ENCODE measurements around the gene FARS2.

FARS2 gene

DNA sequence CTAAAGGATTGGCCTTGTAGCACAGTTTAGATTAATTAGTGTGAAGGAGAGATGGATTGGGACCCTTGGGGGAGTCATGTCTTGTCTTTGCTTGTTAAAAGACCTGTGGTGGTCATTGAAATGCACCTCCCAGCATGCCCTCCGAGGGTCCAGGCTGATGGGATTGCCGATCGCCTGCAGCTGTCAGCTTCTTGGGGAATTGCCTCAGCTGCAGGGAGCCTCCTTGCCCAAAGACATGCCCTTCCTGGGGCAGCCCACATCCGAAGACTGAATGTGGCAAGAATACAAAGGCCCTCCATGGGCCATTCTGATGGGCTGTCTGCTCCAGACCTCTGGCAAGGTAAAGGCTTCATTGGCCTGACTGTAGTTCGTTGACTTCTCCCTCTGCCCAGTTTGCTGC is 150.7 kb downstream of the FARS2 start:
- no peak for DNase-seq (ENCODE audit: extremely low read depth, insufficient read length)
- H3K36me3 ChIP-seq (ENCODE audit: control insufficient read depth, insufficient read depth, low read length), result no peaks in the 10 kb centered on the region; the same call in 1 of the 2 replicates
- TF ChIP-seq, protein P1, sequence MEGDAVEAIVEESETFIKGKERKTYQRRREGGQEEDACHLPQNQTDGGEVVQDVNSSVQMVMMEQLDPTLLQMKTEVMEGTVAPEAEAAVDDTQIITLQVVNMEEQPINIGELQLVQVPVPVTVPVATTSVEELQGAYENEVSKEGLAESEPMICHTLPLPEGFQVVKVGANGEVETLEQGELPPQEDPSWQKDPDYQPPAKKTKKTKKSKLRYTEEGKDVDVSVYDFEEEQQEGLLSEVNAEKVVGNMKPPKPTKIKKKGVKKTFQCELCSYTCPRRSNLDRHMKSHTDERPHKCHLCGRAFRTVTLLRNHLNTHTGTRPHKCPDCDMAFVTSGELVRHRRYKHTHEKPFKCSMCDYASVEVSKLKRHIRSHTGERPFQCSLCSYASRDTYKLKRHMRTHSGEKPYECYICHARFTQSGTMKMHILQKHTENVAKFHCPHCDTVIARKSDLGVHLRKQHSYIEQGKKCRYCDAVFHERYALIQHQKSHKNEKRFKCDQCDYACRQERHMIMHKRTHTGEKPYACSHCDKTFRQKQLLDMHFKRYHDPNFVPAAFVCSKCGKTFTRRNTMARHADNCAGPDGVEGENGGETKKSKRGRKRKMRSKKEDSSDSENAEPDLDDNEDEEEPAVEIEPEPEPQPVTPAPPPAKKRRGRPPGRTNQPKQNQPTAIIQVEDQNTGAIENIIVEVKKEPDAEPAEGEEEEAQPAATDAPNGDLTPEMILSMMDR (IDR thresholded peaks at IDR 0.05; ENCODE audit: insufficient read depth, low read length, poor library complexity, severe bottlenecking), result no peak
- no peaks in the 10 kb centered on the region for H3K27me3 ChIP-seq (replicated peaks; ENCODE audit: control insufficient read depth, insufficient read depth, low read length)
- H3K4me3 ChIP-seq (replicated peaks; ENCODE audit: low read depth, low read length), result no peak overlapping the region

DNA sequence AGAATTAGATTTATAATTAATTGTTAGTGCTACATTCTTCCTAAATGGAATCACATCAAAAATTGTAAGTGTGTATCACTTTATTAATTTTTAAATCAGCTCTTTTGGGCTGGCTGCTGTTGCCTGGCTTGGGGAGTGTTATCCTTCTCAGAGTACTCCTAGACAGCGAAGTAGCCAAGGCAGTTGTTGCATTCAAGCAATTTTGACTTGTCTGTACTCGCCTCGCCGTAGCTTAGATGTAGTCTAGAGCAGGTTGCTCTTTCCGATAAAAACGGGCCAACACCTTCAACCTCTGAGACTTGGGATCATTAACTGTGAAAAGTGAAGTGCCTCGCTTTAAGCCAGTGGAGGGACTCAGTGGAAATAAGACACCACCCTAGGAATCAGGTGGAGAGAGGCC is 151.3 kb downstream of the FARS2 start:
- H3K36me3 ChIP-seq (ENCODE audit: control insufficient read depth, insufficient read depth, low read length), result no peaks in the 10 kb centered on the region; the same call in 1 of the 2 replicates
- TF ChIP-seq, protein P1 (IDR thresholded peaks at IDR 0.05; ENCODE audit: insufficient read depth, low read length, poor library complexity, severe bottlenecking), result no peak
- no peaks in the 10 kb centered on the region for H3K27me3 ChIP-seq (replicated peaks; ENCODE audit: control insufficient read depth, insufficient read depth, low read length)
- no peak overlapping the region for H3K4me3 ChIP-seq (replicated peaks; ENCODE audit: low read depth, low read length)
- no peak for DNase-seq (ENCODE audit: extremely low read depth, insufficient read length)

DNA sequence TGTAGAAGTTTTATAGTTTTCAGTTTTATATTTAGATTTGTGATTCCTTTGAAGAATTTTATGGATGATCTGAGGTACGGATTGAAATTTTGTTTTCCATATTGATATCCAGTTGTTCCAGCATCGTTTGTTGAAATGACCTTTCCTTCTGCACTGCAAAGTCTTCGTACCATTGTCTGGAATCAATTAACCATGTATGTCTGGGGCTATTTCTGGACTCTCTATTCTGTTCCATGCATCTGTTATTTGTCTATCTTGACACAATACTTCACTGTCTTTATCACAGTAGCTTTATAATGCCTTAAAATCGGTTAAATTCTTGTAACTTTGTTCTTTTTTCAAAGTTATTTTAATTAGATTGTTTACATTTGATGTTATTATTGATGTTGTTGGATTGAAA is 154.9 kb downstream of the FARS2 start:
- Histone ChIP-seq H3K4me3 (replicated peaks; ENCODE audit: low read depth, low read length) (no peak overlapping the region), H3K36me3 (ENCODE audit: control insufficient read depth, insufficient read depth, low read length) (no peaks in the 10 kb centered on the region), H3K27me3 (replicated peaks; ENCODE audit: control insufficient read depth, insufficient read depth, low read length) (no peaks in the 10 kb centered on the region)
- TF ChIP-seq, protein P1 (IDR thresholded peaks at IDR 0.05; ENCODE audit: insufficient read depth, low read length, poor library complexity, severe bottlenecking), result no peak
- DNase-seq (ENCODE audit: extremely low read depth, insufficient read length), result no peak

DNA sequence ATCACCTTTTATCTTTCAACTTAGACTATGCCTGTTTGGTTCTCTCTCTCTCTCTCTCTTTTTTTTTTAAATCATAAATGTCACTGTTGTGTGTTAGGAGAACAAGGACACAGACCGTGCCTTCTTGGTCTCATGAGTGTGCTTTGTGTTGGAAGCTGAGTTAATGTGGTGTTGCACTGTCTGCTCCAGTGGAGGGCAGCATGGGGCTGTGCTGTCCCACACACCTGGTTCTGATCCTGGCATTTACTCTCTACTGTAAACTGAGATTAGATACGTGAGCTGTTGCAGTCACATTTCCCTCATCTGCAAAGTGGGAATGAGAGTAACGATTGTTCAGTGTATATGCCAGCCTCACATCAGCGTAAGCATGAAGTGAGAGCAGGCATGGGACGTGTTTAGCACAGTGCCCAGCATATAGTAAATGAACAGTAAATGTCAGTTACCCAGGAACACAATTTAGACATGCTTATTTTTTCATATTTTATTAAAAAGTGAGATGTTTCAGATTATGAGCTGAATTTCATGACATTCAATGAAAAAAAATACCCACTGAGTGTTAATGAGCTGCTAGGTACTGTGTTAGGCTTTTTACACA is 161.1 kb downstream of the FARS2 start:
- TF ChIP-seq, protein P1 (IDR thresholded peaks at IDR 0.05; ENCODE audit: insufficient read depth, low read length, poor library complexity, severe bottlenecking), result peak; percentile 58
- Histone ChIP-seq H3K27me3 (replicated peaks; ENCODE audit: control insufficient read depth, insufficient read depth, low read length) (no peaks in the 10 kb centered on the region), H3K36me3 (ENCODE audit: control insufficient read depth, insufficient read depth, low read length) (no peaks in the 10 kb centered on the region; the same call in 1 of the 2 replicates), H3K4me3 (replicated peaks; ENCODE audit: low read depth, low read length) (no peak overlapping the region)
- no peak for DNase-seq (ENCODE audit: extremely low read depth, insufficient read length)

DNA sequence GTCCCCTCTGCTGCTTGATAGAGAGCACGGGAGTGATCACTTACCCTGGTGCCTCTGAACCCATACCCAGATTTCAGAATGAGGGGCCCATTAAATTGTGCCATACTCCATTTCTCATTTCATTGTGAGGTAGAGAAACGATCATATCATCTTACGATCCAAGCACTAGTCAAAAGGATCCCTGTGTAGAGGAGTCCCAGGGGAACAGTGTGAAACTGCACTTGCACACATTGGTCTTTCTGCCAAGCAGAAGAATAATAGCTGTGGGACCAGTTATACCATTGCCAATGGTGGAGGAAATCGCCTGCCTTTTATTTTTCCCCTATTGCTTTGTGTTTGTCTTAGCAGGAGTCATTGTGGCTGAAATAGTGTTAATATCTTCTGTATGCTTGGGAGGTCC is 161.9 kb downstream of the FARS2 start:
- Histone ChIP-seq H3K4me3 (replicated peaks; ENCODE audit: low read depth, low read length) (no peak overlapping the region), H3K27me3 (replicated peaks; ENCODE audit: control insufficient read depth, insufficient read depth, low read length) (no peaks in the 10 kb centered on the region), H3K36me3 (ENCODE audit: control insufficient read depth, insufficient read depth, low read length) (no peaks in the 10 kb centered on the region; the same call in 1 of the 2 replicates)
- TF ChIP-seq, protein P1 (IDR thresholded peaks at IDR 0.05; ENCODE audit: insufficient read depth, low read length, poor library complexity, severe bottlenecking), result no peak
- no peak for DNase-seq (ENCODE audit: extremely low read depth, insufficient read length)

DNA sequence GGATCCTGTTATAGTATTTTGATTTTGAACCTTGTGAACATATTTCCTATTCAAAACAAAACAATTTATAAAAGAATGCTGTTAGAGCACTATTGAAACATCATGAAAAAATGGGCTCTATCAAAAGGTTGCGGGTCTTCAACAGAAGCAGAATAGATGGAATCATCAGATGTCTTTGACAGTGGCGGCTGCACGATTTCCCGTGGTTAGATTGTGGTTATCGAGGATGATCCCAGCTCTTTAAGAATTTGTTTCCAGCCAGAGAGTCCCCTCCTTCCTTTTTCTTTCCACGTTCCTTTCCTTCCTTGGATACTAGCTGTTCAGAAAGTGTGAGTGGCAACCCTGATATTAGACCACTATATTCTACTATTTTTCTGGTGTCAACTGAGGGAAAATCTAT is 163.4 kb downstream of the FARS2 start:
- H3K36me3 ChIP-seq (ENCODE audit: control insufficient read depth, insufficient read depth, low read length), result no peaks in the 10 kb centered on the region; the same call in 1 of the 2 replicates
- H3K27me3 ChIP-seq (replicated peaks; ENCODE audit: control insufficient read depth, insufficient read depth, low read length), result no peaks in the 10 kb centered on the region
- DNase-seq (ENCODE audit: extremely low read depth, insufficient read length), result no peak
- no peak overlapping the region for H3K4me3 ChIP-seq (replicated peaks; ENCODE audit: low read depth, low read length)
- TF ChIP-seq, protein P1 (IDR thresholded peaks at IDR 0.05; ENCODE audit: insufficient read depth, low read length, poor library complexity, severe bottlenecking), result no peak
